ENCODE measurements around the gene PTK6. TPM values are rescaled to one million over a fixed set of nuclear protein-coding genes. Genes with fewer than 3 reads are reported as not detected.

PTK6 gene
- total RNA-seq, 1 experiment from 2014 or later: 31.1 TPM

DNA sequence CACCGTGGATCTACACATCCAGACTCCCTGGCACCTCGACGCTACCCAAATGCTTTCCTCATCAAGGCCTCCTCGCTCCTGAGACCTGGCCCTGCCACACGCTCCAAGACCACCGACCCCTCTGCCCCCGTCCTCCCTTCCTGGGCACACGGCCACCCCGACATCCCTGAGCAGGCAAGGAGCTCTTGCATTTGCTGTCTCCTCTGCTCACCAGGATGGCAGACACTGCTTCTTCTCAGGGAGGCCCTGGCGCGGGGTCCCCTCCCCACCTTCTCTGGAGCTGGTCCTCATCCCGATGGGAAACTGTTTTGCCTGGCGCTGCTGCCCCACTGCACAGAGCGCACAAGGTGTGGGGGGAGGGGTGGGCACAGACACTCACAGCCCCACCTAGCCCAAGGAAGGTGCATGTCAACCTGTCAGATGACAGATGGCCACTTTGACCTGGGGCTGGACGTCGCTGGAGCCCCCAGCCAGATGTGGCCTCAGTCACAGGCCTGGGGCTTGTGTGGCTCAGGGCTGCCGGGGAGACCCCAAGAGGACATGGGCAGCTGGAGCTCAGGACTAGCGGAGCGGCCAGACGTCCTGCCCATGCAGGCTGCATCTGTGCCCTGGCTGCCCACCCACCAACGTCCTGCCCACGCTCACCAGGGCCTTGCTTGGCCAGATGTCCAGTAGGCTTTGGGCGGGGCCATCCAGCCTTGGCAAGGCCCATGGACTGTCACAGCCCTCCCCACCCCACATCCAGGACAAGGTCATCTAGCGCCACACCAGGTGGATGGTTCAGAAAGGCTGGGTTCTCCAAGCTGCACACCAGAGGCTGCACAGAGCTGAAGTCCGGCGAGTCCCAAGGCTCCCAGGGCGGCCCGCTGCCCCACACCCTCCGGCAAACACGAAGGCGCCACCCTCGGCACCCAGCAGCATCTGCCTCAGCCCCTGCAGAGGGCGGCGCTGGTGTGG lies 58.6 kb downstream of the PTK6 start:
- no peak for DNase-seq (ENCODE audit: low spot score)

Other genes starting within 250 kb of the PTK6 start
- 0.08 and 0.33 TPM in 2 replicates for gene COL20A1, start 244.2 kb downstream of the PTK6 start, total RNA-seq (2014; rRNA removed; shearing (Covaris generic))
- not detected in 2 replicates for gene CHRNA4, start 176.0 kb downstream of the PTK6 start, total RNA-seq (2014; rRNA removed; shearing (Covaris generic))
- gene KCNQ2, start 64.7 kb downstream of the PTK6 start, total RNA-seq (2014; rRNA removed; shearing (Covaris generic)): 0.08 and 0.13 TPM in 2 replicates
- gene EEF1A2, start 38.3 kb downstream of the PTK6 start, total RNA-seq (2014; rRNA removed; shearing (Covaris generic)): 29.8 and 38.0 TPM in 2 replicates
- gene PPDPF, start 16.6 kb downstream of the PTK6 start, total RNA-seq (2014; rRNA removed; shearing (Covaris generic)): 384 and 468 TPM in 2 replicates
- 0.13 TPM in 1 of 2 replicates, not detected in the other for gene SRMS, start 10.4 kb upstream of the PTK6 start, total RNA-seq (2014; rRNA removed; shearing (Covaris generic))
- 2.2 and 2.4 TPM in 2 replicates for gene FNDC11, start 16.8 kb upstream of the PTK6 start, total RNA-seq (2014; rRNA removed; shearing (Covaris generic))
- gene HELZ2, start 36.9 kb upstream of the PTK6 start, total RNA-seq (2014; rRNA removed; shearing (Covaris generic)): 109 and 163 TPM in 2 replicates
- 42.5 and 43.6 TPM in 2 replicates for gene GMEB2, start 89.7 kb upstream of the PTK6 start, total RNA-seq (2014; rRNA removed; shearing (Covaris generic))
- 4.7 and 7.0 TPM in 2 replicates for gene STMN3, start 116.0 kb upstream of the PTK6 start, total RNA-seq (2014; rRNA removed; shearing (Covaris generic))
- 43.0 and 55.1 TPM in 2 replicates for gene RTEL1, start 120.9 kb upstream of the PTK6 start, total RNA-seq (2014; rRNA removed; shearing (Covaris generic))
- gene TNFRSF6B, start 159.3 kb upstream of the PTK6 start, total RNA-seq (2014; rRNA removed; shearing (Covaris generic)): 4.1 and 4.9 TPM in 2 replicates
- 82.0 and 86.1 TPM in 2 replicates for gene ARFRP1, start 170.6 kb upstream of the PTK6 start, total RNA-seq (2014; rRNA removed; shearing (Covaris generic))
- gene ZGPAT, start 170.7 kb upstream of the PTK6 start, total RNA-seq (2014; rRNA removed; shearing (Covaris generic)): 52.1 and 68.6 TPM in 2 replicates
- 267 and 295 TPM in 2 replicates for gene LIME1, start 199.3 kb upstream of the PTK6 start, total RNA-seq (2014; rRNA removed; shearing (Covaris generic))
- 200 and 229 TPM in 2 replicates for gene SLC2A4RG, start 202.4 kb upstream of the PTK6 start, total RNA-seq (2014; rRNA removed; shearing (Covaris generic))